MV-4-11 (cell line): ENCODE measurements around the gene PNMT.

ENCODE experiments used
- DNase-seq: peaks from one replicate; lab custom pipeline; 2025; lab: John Stamatoyannopoulos, UW

Gene PNMT

DNA sequence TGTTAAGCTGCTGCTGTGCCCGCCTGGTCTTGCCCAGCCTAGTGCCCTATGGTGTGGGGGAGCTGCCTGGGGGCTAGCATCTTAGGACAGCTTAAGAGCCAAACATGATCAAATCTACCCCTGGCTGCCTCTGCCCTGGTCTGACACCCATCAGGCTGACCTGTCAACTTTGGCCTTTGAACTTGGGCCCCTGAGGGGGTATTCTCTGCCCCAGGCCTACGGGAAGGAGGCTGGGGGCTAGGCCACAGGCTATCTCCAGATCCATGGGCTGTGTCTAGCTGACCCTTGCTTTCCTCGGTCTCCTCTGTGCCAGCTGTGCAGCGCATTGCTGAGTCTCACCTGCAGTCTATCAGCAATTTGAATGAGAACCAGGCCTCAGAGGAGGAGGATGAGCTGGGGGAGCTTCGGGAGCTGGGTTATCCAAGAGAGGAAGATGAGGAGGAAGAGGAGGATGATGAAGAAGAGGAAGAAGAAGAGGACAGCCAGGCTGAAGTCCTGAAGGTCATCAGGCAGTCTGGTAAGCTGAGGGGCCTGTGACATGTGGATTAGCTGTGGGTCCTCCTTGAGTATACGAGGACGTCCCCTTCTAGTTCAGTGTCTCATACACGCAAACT lies 34.6 kb upstream of the PNMT start:
- DNase-seq = no peak

DNA sequence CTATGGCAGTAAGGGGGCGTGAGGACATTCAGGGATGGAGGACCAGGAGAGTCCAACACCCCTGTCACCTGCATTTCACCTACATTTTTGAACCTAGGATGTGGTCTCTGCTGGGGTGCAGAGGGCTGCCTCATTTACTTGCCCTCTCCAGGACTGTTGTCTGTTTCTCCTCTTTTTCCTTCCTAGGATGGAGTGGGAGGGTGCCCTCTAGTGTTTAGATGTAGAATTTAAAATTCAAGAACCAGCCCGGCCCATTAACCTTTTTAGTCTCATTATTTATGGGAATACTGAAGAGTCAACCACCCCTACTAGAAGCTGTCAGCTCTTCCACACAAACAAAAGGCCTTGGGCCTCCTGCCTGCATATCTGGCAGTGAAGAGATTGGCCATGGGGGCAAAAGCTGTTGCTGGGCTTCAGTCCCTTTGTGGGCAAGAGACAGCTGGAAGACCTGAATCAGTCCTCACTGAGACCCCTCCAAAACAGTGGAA lies 33.8 kb upstream of the PNMT start:
- no peak for DNase-seq

DNA sequence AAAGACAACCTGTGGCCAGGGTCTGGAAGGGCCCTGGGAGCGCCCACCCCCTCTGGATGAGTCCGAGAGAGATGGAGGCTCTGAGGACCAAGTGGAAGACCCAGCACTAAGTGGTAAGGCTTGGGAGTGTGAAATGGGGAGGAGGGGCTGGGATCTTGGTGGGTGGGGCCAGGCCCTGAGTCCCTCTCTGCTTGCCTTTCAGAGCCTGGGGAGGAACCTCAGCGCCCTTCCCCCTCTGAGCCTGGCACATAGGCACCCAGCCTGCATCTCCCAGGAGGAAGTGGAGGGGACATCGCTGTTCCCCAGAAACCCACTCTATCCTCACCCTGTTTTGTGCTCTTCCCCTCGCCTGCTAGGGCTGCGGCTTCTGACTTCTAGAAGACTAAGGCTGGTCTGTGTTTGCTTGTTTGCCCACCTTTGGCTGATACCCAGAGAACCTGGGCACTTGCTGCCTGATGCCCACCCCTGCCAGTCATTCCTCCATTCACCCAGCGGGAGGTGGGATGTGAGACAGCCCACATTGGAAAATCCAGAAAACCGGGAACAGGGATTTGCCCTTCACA lies 32.6 kb upstream of the PNMT start:
- DNase-seq = no peak

DNA sequence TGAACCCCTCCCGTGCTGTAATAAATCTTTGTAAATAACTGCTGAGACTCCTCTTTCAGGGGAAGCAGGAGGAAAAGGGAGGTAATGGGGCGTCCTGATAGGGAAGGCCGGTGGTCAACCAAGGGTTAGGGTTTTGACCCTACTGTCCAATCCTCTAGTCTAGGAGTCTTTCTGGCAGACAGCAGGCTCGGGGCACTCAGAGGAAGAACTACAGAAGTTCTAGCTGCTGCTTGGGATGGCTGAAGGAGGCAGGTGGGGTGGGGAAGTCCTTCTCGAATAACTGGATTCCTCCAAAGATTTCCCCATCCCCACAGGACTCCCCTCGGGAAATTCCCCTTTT lies 31.7 kb upstream of the PNMT start:
- DNase-seq = no peak

DNA sequence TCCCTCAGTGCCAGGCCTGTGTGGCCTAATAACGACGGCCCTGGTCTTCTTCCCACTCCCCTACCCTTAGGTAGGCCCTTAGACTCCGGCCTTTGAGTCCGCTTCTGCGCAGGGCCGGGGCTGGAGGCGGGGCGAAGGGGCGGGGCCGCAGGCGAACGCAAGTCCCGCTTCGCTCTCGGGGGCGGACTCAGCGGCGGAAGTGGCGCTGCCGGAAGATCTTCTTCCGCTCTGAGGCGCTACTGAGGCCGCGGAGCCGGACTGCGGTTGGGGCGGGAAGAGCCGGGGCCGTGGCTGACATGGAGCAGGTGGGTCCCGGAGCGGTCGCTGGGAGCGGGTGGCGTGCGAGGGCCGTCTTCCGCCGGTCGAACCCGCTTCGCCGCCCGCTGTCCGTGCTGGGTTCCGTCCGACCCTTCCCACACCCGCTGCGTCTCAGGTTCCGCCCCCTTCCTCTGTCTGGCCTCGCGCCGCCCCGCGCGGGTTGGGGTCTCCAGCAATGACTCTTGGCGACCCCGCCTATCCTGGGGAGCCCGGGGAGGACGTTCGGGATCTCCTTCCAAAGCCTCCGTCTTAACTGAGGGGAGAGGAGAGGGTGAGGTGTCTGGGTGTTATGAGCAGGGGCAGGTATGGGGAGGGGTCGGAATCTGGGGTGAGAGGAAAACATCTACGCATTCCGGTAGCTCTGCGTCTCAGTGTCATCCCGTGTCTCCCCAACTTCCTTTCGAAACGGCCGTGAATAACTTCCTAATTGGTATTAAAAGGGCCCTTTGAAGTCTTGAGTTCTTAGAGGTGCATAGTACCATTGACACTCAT lies 31.1 kb upstream of the PNMT start, which contains the start of gene STARD3:
STARD3 (plus strand) TSS at position 218 of the 810 bp plus-strand sequence. CDS start 16,388 bp downstream, outside the sequence.
- peak; percentile 81 for DNase-seq

DNA sequence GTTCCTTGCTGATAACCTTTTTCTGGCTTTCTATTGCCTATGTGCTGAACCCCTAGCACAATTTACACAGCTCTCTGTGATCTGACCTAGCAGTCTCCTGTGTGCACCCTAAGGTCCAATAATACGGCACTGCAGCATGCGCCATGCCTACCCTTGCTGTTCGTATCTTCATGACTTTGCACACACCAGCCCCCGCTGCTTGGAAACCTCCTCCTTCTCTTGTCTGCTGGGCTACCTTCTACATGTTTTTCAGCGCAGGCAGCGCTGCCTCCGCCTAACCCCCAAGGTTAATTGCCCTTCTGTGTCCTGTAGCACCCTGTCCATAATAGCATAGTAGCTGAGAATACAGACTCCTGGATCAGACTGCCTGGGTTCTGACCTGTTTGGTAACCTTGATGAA lies 29.9 kb upstream of the PNMT start:
- DNase-seq = no peak

DNA sequence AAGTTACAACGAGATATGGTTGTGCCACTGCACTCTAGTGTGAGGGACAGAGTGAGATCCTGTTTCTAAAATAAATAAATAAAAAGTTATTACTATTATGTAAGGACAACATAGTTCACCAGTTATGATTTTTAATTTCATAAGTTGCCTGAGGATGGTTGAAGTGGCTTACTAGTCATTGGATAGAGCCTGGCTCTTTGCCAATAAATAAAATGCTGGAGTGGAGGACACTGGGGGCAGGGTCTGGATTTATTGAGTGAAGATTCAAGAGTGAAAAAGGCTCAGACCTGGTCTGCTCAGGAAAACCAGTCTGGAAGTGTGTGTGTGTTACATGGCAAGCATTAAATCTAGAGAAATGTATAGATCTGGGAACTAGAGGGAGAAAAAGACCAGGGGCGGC lies 29.2 kb upstream of the PNMT start:
- no peak for DNase-seq

DNA sequence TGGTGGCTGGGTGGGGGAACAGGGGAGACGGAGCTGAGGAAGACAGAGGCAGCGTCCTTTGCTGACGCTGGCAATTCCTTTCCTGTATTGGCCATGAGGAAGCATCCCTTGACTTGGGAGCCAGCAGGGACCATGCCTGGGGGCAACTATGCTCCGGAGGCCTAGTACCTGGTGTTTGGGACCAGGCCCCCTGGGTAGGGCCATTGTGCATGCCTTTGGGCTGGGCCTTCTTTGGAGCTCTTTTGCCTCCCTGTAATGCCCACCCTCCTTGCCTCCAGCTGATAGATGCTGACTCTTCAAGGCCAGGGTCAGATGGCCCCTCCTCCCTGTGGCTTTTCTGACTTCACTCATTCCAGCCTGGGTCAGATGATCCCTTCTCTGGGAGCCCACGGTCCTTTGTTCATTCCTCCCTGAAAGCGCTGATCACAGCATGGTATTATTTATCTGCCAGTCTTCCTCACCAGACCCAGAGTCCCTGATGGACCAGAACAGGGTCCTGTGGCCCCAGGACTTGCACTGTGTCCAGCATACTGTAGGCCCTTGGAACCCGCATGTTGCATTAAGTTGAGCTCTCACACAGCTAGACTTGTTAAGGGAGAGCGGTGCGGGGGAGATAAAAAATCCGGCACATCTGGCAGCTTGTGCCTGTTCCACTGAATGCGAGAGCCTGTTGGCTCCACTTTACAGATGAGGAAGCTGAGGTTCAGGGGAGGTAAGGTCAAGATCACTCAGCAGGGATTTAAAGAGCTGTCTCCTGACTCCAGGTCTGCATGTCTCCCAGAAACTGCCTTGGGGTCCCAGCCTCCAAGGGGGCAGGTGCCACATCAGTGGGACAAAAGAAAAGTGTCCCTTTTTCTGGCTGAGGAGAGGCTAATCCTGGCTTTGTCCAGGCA lies 28.4 kb upstream of the PNMT start:
- no peak for DNase-seq

DNA sequence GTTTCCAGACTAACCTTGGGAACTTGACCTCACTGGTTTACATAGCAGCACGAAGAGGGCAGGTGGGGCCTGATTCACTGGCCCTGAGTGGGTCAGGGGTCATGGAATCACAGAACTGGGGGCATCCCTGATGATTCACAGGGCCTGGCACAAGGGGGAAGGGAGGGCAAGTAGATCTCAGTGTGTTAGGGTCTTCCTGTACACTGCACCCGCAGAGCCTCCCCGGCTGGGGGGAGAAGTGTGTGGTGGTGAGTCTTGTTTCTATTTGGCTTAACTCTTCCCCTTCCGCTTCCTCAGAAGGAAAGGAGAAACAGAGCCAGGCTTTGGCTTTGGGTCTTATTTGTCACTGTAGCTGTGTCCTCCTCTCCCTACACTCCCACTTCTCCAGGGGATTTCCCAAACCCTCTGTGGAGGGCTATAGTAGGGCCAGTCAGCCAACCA lies 27.6 kb upstream of the PNMT start:
- peak; percentile 55 for DNase-seq

DNA sequence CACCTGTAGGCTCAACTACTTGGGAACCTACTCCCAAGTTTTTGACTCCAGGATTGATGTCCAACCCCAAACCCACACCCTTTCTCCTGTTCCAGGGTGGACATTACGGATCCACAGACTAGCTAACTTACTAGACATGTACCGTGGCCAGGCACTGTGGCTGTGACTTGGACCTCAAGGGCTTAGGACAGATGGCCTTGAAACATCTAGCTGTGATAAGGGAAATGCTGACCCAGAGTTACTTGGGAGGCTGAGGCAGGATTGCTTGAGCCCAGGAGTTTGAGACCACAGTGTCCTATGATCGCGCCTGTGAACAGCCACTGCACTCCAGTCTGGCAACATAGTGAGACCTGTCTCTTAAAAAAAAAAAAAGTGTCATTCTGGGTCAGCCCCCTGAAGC lies 27.2 kb upstream of the PNMT start:
- no peak for DNase-seq

DNA sequence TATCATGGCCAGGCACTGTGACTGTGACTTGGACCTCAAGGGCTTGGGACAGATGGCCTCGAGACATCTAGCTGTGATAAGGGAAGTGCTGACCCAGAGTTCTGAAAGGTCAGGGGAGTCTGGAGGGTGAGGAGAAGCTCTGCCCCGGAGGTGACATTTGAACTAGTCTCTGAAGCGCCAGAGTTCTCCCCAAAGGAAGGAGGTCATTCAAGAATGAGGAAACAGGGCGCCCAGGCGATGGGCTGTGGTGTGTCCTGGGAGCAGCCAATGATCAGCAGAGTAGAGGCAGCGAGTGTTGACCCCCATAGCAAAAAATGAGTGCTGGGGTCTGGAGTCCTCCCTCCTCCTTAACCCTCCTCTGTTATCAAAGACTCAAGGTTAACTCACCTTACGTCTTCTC lies 26.4 kb upstream of the PNMT start:
- peak; percentile 54 for DNase-seq

DNA sequence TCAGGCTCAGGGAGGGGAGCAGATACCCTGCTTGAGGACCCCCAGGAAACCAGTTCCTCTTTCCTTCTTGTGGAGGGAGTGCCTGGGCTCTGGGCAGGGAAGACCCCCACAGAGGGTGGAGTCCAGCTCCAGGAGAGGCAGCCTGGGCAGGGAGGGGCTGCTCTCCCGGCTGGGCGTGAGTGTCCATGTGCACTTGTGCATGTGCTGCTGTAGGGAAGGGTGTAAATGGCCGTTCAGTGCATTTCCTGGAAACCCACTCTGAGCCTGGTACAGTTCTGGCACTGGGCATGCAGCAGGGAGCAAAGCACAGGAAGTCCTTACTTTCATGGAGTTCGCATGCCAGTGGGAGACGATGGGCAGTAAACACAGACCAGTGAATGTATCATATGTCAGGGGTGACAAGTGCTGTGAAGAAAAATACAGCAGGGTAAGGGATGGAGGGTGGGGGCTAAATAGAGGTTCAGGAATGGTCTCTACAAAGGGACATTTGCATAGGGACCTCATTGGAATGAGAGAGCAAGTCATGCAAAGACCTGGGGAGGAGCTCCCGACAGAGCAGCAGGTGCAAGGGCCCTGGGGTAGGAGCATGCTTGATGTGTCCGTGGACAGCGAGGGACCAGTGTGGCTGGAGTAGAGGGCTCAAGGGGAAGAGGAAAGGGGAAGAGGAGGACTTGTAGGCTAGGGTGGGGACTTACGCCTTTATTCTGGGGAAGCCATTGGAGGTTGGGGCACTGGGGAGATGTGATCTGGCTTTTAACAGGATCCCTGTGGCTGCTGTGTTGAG lies 25.8 kb upstream of the PNMT start:
- no peak for DNase-seq

DNA sequence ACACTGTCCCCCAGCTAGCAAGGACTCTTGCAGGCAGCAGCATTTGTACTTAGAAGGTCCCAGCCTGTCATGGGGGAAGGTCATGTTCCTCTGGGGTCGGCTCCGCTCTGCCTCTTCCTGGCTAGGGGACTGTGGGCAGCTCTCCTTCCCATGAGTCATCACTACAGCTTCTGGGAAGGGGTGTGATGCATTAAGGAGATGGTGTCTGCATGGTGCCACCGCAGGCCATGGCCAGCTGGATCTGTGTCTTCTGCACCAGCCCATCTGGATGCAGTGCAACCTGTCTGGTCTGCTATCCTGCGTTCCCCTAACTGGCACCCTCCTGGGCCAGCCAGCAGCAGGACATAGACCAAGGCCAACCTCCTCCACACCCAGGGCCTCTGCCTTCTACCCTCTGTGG lies 25.0 kb upstream of the PNMT start:
- peak; percentile 27 for DNase-seq

DNA sequence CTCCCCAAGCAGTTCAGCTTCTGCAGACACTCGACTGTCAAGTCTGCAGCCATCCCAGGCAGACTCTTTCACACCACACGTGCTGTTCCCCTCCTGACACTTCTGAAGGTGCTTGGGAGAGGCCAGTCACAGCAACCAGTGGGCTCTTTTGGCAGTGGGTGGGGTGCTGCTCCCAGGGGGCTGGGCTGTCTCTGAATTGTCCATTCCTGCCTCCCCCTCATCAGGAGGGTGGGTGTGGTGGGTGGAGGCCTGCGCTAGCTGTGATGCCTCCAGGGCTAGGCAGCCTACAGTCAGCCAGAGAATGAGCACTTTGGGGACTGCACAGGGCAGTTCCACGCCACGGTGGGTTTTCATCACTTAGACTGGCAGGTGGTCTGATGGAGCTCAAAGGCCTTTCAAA lies 21.0 kb upstream of the PNMT start:
- no peak for DNase-seq

DNA sequence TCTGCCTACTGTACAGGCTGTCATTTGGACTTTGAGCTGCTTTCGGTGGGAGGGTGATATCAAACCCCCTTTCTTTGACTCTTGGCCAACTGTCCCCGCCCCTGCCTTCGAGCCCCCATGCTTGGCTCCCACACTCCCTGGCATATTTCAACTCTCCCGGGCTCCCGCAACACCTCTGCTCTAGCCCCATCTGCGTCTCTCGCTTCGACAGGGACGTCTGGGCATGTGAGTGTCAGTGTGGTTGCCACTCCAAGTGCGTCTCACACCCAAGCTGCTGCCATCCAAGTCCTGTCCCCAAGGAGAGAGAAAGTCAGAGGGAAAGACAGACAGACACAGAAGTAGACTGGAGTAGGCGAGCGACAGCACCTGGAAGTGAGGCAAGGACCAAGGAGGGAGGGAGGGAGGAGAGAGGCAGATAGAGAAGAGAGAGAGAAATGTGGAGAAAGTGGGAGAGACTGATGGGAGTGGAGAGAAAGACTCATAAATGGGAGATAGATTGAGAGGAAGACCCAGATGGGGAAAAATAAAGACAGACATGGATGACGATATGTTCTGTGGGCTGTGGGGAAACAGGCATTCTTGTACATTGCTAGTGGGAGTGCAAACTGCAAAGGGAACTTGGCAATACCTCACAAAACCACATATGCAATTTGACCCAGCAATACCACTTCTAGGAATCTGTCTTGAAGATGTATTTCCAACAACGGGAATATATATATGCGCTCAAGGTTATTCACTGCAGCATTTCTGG lies 19.5 kb upstream of the PNMT start:
- peak; percentile 64 for DNase-seq

DNA sequence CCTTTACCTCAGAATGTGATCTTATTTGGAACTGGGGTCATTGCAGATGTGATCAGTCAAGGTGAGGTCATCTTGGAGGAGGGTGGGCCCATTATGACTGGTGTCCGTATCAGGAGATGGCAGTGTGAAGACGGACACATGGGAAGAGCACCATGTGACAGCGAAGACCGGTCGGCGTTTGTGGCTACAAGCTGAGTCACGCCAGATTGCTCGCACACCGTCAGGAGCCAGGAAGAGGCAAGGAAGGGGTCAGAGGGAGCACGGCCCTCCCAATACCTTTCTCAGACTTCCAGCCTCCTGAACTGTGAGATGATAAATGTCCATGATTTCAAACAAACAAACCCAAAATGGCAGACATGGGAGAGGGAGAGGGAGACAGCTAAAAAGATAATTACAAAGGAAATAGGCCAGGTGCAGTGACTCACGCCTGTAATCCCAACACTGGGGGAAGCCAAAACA lies 18.1 kb upstream of the PNMT start:
- DNase-seq = no peak

DNA sequence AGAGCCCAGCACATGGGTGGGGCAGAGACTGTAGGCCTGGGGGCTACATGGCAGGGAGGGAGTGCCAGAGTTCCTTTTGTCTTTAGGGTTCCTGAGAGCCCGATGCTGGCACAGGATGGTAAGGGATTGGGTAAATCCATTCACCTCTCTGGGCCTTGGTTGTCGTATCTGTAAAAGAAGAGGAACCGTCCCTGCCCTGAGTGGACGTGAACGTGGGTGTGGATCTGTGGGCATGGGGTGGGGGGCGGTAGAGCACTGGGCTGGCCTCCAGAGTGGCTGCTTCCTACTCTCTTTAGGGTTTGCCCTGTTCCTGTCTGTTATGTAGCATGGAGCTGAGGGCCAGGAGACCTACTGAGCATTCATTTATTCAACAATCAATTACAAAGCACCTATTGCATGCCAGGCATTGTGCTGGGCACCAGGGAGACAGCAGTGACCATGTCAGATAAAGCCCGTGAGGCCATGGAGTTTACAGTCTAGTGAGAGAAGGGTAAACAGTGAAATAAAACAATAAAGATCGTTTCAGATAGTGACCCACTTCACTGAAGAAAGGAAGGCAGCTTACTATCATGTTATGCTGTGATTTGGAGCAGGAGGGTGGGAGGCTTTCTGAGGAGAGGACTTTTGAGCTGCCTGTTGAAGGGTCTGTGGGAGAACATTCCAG lies 16.2 kb upstream of the PNMT start:
- DNase-seq = no peak

DNA sequence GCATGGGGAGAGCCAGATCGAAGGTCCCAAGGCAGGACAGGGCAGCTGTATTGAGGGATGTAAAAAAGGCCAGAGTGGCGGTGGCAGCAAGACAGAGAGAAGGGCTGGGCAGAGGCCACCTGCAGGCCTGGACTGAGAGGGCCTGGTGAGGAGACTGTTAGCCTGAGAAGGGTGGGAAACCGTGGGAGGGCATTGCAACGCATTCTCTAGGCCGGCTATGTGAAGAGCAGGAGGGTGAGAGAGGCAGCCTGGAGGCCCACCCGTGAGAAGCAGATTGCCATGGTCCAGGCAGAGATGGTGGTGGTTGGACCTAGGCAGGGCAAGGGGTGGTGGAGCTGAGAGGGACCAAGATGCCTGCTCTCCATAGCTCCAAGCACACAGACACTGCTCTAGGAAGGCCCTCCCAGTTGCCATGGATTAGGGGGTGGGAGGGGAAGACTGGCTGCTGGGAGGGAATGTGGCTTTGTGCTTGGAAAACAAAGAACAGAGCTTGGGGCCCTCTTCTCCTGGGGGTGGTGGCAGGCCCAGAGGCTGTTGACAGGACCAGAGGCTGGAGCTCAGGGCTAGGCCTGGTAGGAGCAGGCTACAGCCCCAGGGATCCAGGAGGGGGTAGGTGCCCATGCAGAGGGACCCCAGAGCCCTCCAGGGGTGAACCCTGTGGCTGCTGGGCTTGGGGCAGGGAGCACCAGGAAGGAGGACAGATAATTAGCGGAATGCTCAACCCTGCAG lies 15.5 kb upstream of the PNMT start:
- no peak for DNase-seq

DNA sequence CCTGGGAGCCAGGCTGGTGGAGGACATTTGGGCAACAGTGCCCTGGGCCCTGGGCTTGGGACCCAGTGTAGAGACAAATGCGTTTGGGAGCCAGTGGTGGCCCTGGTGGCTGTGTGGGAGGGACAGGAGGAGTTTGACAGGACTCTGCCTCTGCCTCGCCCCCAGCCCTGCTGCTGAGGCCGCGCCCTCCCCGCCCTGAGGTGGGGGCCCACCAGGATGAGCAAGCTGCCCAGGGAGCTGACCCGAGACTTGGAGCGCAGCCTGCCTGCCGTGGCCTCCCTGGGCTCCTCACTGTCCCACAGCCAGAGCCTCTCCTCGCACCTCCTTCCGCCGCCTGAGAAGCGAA lies 15.0 kb upstream of the PNMT start:
- no peak for DNase-seq
